ENCODE results near the gene OMA1.

Gene OMA1

GRCh38 chr1:58575551-58576324 lies 29.2 kb upstream of the OMA1 start:
- Histone ChIP-seq H3K9me3 (ENCODE audit: control insufficient read depth, low read length) (no peaks in the 10 kb centered on the region), H2AFZ (no peak overlapping the region), H3K79me2 (no peaks in the 10 kb centered on the region), H3K4me1 (no peaks in the 10 kb centered on the region), H3K9ac (no peak overlapping the region), H3K27ac (no peak overlapping the region), H3K4me3 (ENCODE audit: low read depth, low read length) (no peak overlapping the region), H3K36me3 (ENCODE audit: control insufficient read depth, insufficient read depth, low read length) (no peaks in the 10 kb centered on the region), H3K4me2 (ENCODE audit: low read length) (no peak overlapping the region), H3K27me3 (ENCODE audit: control insufficient read depth, insufficient read depth, low read length) (no peaks in the 10 kb centered on the region)
- TF ChIP-seq CTCF (IDR thresholded peaks at IDR 0.05) = no peak

GRCh38 chr1:58574816-58575215 lies 28.3 kb upstream of the OMA1 start:
- H2AFZ ChIP-seq = no peak overlapping the region
- no peak overlapping the region for H3K4me3 ChIP-seq (ENCODE audit: low read depth, low read length)
- H3K79me2 ChIP-seq = no peaks in the 10 kb centered on the region
- no peaks in the 10 kb centered on the region for H3K4me1 ChIP-seq
- H3K36me3 ChIP-seq (ENCODE audit: control insufficient read depth, insufficient read depth, low read length) = no peaks in the 10 kb centered on the region
- TF ChIP-seq CTCF (IDR thresholded peaks at IDR 0.05) = no peak
- no peak overlapping the region for H3K27ac ChIP-seq
- no peak overlapping the region for H3K4me2 ChIP-seq (ENCODE audit: low read length)
- H3K27me3 ChIP-seq (ENCODE audit: control insufficient read depth, insufficient read depth, low read length) = no peaks in the 10 kb centered on the region
- H3K9ac ChIP-seq = no peak overlapping the region
- no peaks in the 10 kb centered on the region for H3K9me3 ChIP-seq (ENCODE audit: control insufficient read depth, low read length)

GRCh38 chr1:58573705-58574591 lies 27.4 kb upstream of the OMA1 start:
- no peak overlapping the region for H3K4me3 ChIP-seq (ENCODE audit: low read depth, low read length)

GRCh38 chr1:58573138-58573537 lies 26.6 kb upstream of the OMA1 start:
- Histone ChIP-seq H3K4me1 (no peaks in the 10 kb centered on the region), H3K9me3 (ENCODE audit: control insufficient read depth, low read length) (no peaks in the 10 kb centered on the region), H2AFZ (no peak overlapping the region), H3K4me3 (ENCODE audit: low read depth, low read length) (no peak overlapping the region), H3K36me3 (ENCODE audit: control insufficient read depth, insufficient read depth, low read length) (no peaks in the 10 kb centered on the region), H3K27me3 (ENCODE audit: control insufficient read depth, insufficient read depth, low read length) (no peaks in the 10 kb centered on the region), H3K27ac (no peak overlapping the region), H3K4me2 (ENCODE audit: low read length) (no peak overlapping the region), H3K9ac (no peak overlapping the region), H3K79me2 (no peaks in the 10 kb centered on the region)
- no peak for TF ChIP-seq CTCF (IDR thresholded peaks at IDR 0.05)

More at GRCh38 chr1:58573705-58574591, 27.4 kb upstream of the OMA1 start:
- TF ChIP-seq CTCF (IDR thresholded peaks at IDR 0.05) = no peak
- Histone ChIP-seq H3K9ac (no peak overlapping the region), H3K79me2 (no peaks in the 10 kb centered on the region), H3K4me2 (ENCODE audit: low read length) (no peak overlapping the region), H3K27ac (no peak overlapping the region), H3K36me3 (ENCODE audit: control insufficient read depth, insufficient read depth, low read length) (no peaks in the 10 kb centered on the region), H3K9me3 (ENCODE audit: control insufficient read depth, low read length) (no peaks in the 10 kb centered on the region), H2AFZ (no peak overlapping the region), H3K27me3 (ENCODE audit: control insufficient read depth, insufficient read depth, low read length) (no peaks in the 10 kb centered on the region), H3K4me1 (no peaks in the 10 kb centered on the region)

All from parathyroid adenoma (tissue), 2 donors.